HEK293T (cell line): ENCODE results near the gene CTBP1.

ENCODE experiments used
- CTBP1 ChIP-seq: fragments of 450-650 bp; IDR thresholded peaks from 2 replicates; pipeline ENCODE4 v1.6.1; 2016; ENCODE audit warnings: borderline replicate concordance
- ELF4 ChIP-seq: fragments of 450-650 bp; IDR thresholded peaks from 2 replicates; pipeline ENCODE4 v1.6.1; 2017; ENCODE audit warnings: antibody characterized with exemption
- FOXA1 ChIP-seq: fragments of 450-650 bp; IDR thresholded peaks from 2 replicates; pipeline ENCODE4 v1.6.1; 2016; ENCODE audit warnings: mild to moderate bottlenecking
- FOXM1 ChIP-seq: fragments of 450-650 bp; IDR thresholded peaks from 2 replicates; pipeline ENCODE4 v1.6.1; 2017; ENCODE audit warnings: mild to moderate bottlenecking, borderline replicate concordance
- HDGF ChIP-seq: fragments of 450-650 bp; IDR thresholded peaks from 2 replicates; pipeline ENCODE4 v1.6.1; 2017; ENCODE audit warnings: antibody characterized with exemption, borderline replicate concordance
- NFRKB ChIP-seq: fragments of 450-650 bp; IDR thresholded peaks from 2 replicates; pipeline ENCODE4 v1.6.1; 2016; ENCODE audit warnings: mild to moderate bottlenecking, moderate library complexity
- SP1 ChIP-seq: fragments of 450-650 bp; IDR thresholded peaks from 2 replicates; pipeline ENCODE4 v1.6.1; 2017
- SUZ12 ChIP-seq: fragments of 450-650 bp; IDR thresholded peaks from 2 replicates; pipeline ENCODE4 v1.6.1; 2016; ENCODE audit warnings: mild to moderate bottlenecking
- TARDBP ChIP-seq: fragments of 450-650 bp; IDR thresholded peaks from 2 replicates; pipeline ENCODE4 v1.6.1; 2016
- ZNF384 ChIP-seq: fragments of 450-650 bp; IDR thresholded peaks from 2 replicates; pipeline ENCODE4 v1.6.1; 2016
- TF ChIP-seq, protein P1 (sequence below): fragments of 450-650 bp; IDR thresholded peaks from 2 replicates; pipeline ENCODE4 v1.6.1; 2016

- TF ChIP-seq FOXA1, result no peak
- no peak for TF ChIP-seq NFRKB
- TF ChIP-seq FOXM1, result no peak
- TF ChIP-seq CTBP1, result no peak
- no peak for TF ChIP-seq TARDBP
- no peak for TF ChIP-seq SP1
- TF ChIP-seq, protein P1, sequence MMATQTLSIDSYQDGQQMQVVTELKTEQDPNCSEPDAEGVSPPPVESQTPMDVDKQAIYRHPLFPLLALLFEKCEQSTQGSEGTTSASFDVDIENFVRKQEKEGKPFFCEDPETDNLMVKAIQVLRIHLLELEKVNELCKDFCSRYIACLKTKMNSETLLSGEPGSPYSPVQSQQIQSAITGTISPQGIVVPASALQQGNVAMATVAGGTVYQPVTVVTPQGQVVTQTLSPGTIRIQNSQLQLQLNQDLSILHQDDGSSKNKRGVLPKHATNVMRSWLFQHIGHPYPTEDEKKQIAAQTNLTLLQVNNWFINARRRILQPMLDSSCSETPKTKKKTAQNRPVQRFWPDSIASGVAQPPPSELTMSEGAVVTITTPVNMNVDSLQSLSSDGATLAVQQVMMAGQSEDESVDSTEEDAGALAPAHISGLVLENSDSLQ, result no peak
- TF ChIP-seq ELF4, result no peak
- no peak for TF ChIP-seq ZNF384
- no peak for TF ChIP-seq SUZ12
- no peak for TF ChIP-seq HDGF
These were observed 3.9 kb downstream of the CTBP1 start for GRCh38 chr4:1244978-1245471.
